ENCODE results near the gene CXCL9. TPM values are rescaled to one million over a fixed set of nuclear protein-coding genes. Genes with fewer than 3 reads are reported as not detected.
A peak's percentile ranks its signal among the peaks of the same experiment; 100 is the strongest.
"Not testable (repeated sequence)": the region's sequence is repeated elsewhere in the genome, so short reads cannot be mapped to it uniquely, and the experiment has no call there.

Gene CXCL9
- total RNA-seq, 4 donors from 2014 or later, result 0.11 to 0.17 (median 0.13) TPM; not detected in 1

GRCh38 chr4:76003035-76003434 is 4.3 kb downstream of the CXCL9 start:
- TF ChIP-seq POLR2AphosphoS5 (IDR thresholded peaks at IDR 0.05), result no peak
- no peak for TF ChIP-seq EP300 (IDR thresholded peaks at IDR 0.05)
- no peak for TF ChIP-seq POLR2A (IDR thresholded peaks at IDR 0.05; ENCODE audit: low read depth)
- TF ChIP-seq CTCF (IDR thresholded peaks at IDR 0.05), result no peak
- WGBS, result 44% methylated on average over 2 of the region's 2 CpGs
- no peaks in the 10 kb centered on the region for H3K27me3 ChIP-seq
- no peaks in the 10 kb centered on the region for H3K4me1 ChIP-seq
- intact Hi-C loops (cut with DNase I), result no loop called here
- H3K4me3 ChIP-seq, result no peak overlapping the region
- no peaks in the 10 kb centered on the region for H3K9me3 ChIP-seq
- H3K27ac ChIP-seq (replicated peaks in 1 of 4), result no peak overlapping the region
- DNase-seq (ENCODE audit: extremely low spot score), result no peak
- H3K36me3 ChIP-seq, result no peaks in the 10 kb centered on the region

GRCh38 chr4:76002176-76002575 is 5.1 kb downstream of the CXCL9 start:
- no peaks in the 10 kb centered on the region for H3K4me1 ChIP-seq
- no peak overlapping the region for H3K27ac ChIP-seq (replicated peaks in 1 of 4)
- WGBS, result 88% methylated on average over 4 of the region's 4 CpGs
- H3K9me3 ChIP-seq, result no peaks in the 10 kb centered on the region
- peak; percentile 14 for DNase-seq (ENCODE audit: extremely low spot score)
- H3K36me3 ChIP-seq, result no peaks in the 10 kb centered on the region
- no peak for TF ChIP-seq POLR2AphosphoS5 (IDR thresholded peaks at IDR 0.05)
- no peak for TF ChIP-seq EP300 (IDR thresholded peaks at IDR 0.05)
- no peak for TF ChIP-seq CTCF (IDR thresholded peaks at IDR 0.05)
- no peak for TF ChIP-seq POLR2A (IDR thresholded peaks at IDR 0.05; ENCODE audit: low read depth)
- H3K27me3 ChIP-seq, result no peaks in the 10 kb centered on the region
- intact Hi-C loops (cut with DNase I), result no loop called here
- H3K4me3 ChIP-seq, result no peak overlapping the region

- WGBS, result 87% methylated on average over 7 of the region's 7 CpGs
- no peaks in the 10 kb centered on the region for H3K27me3 ChIP-seq
- H3K4me3 ChIP-seq, result no peak overlapping the region
- no peak overlapping the region for H3K27ac ChIP-seq (replicated peaks in 1 of 4)
- no peaks in the 10 kb centered on the region for H3K9me3 ChIP-seq
- TF ChIP-seq EP300 (IDR thresholded peaks at IDR 0.05), result no peak
- TF ChIP-seq POLR2A (IDR thresholded peaks at IDR 0.05; ENCODE audit: low read depth), result no peak
- no peak for TF ChIP-seq POLR2AphosphoS5 (IDR thresholded peaks at IDR 0.05)
- no peak for TF ChIP-seq CTCF (IDR thresholded peaks at IDR 0.05)
- no peaks in the 10 kb centered on the region for H3K36me3 ChIP-seq
- peak; percentile 12 for DNase-seq (ENCODE audit: extremely low spot score)
- intact Hi-C loops (cut with DNase I), result no loop called here
- H3K4me1 ChIP-seq, result no peaks in the 10 kb centered on the region
Observed at GRCh38 chr4:76001700-76002099, 5.6 kb downstream of the CXCL9 start.

- TF ChIP-seq EP300 (IDR thresholded peaks at IDR 0.05) (no peak), POLR2AphosphoS5 (IDR thresholded peaks at IDR 0.05) (no peak), POLR2A (IDR thresholded peaks at IDR 0.05; ENCODE audit: low read depth) (no peak), CTCF (IDR thresholded peaks at IDR 0.05) (no peak)
- no peaks in the 10 kb centered on the region for H3K4me1 ChIP-seq
- no peak for DNase-seq (ENCODE audit: extremely low spot score)
- intact Hi-C loops (cut with DNase I), result no loop called here
- H3K27ac ChIP-seq (replicated peaks in 1 of 4), result no peak overlapping the region
- H3K27me3 ChIP-seq, result no peaks in the 10 kb centered on the region
- no peaks in the 10 kb centered on the region for H3K36me3 ChIP-seq
- no peak overlapping the region for H3K4me3 ChIP-seq
- 100% methylated on average over 1 of the region's 1 CpG for WGBS
- H3K9me3 ChIP-seq, result no peaks in the 10 kb centered on the region
Observed at GRCh38 chr4:76000279-76000678, 7.0 kb downstream of the CXCL9 start.

GRCh38 chr4:75998525-75999147 is 8.7 kb downstream of the CXCL9 start:
- intact Hi-C loops (cut with DNase I), result not testable (repeated sequence)
- 98% methylated on average over 2 of the region's 2 CpGs for WGBS

More at GRCh38 chr4:75998525-75999147, 8.7 kb downstream of the CXCL9 start:
- H3K27me3 ChIP-seq; H3K27ac ChIP-seq (replicated peaks in 1 of 4); H3K36me3 ChIP-seq; H3K4me3 ChIP-seq; DNase-seq (ENCODE audit: extremely low spot score); H3K9me3 ChIP-seq; H3K4me1 ChIP-seq: not testable (repeated sequence)
